HepG2 (cell line): ENCODE data around the gene ARHGEF3. TPM values are rescaled to one million over a fixed set of nuclear protein-coding genes. Genes with fewer than 3 reads are reported as not detected.

ENCODE experiments used
- KLF16 ChIP-seq, 2 experiments: sonication (generic) in 1 of 2; formaldehyde crosslinking in 1 of 2; IDR thresholded peaks; 2 replicates each; pipeline versions ENCODE4 v1.6.1 to v1.8.0; 2016 to 2023; ENCODE audit warnings: missing genetic modification reagents in 2 of 2, missing compliant biosample characterization in 1 of 2
- NKX3-1 ChIP-seq: sonication (generic); formaldehyde crosslinking; IDR thresholded peaks from 2 replicates; pipeline ENCODE4 v1.5.0; 2020; ENCODE audit warnings: missing genetic modification reagents
- PRPF4 ChIP-seq: fragments of 200-400 bp; formaldehyde crosslinking; IDR thresholded peaks from 2 replicates; pipeline ENCODE4 v1.6.1; 2016; ENCODE audit warnings: low read length, low read depth; ENCODE audit not compliant: poor library complexity, severe bottlenecking
- RBFOX2 ChIP-seq: fragments of 200-400 bp; formaldehyde crosslinking; IDR thresholded peaks from 2 replicates; pipeline ENCODE4 v1.6.1; 2017; ENCODE audit warnings: low read depth, mild to moderate bottlenecking, low read length
- ZNF572 ChIP-seq: sonication (generic); formaldehyde crosslinking; IDR thresholded peaks from 2 replicates; pipeline ENCODE4 v1.5.1; 2020; ENCODE audit warnings: mild to moderate bottlenecking, missing genetic modification reagents
- polyA plus RNA-seq, 8 experiments: library from polyadenylated mRNA; depleted of rRNA in 3 of 8; stranded (reverse) in 7 of 8; unstranded in 1 of 8; fragments of >200 nt; fragmentation: Illumina TruSeq in 4 of 8; extraction: Trizol in 4 of 8; gene quantifications; 2 replicates each; pipeline versions ENCODE4 v1.2.1 to v1.2.3, GENCODE V29; 2011 to 2016; ENCODE audit warnings: low read depth in 4 of 8, missing spikeins in 1 of 8, mixed read lengths in 1 of 8; ENCODE audit not compliant: insufficient read depth in 1 of 8
- total RNA-seq, 5 experiments: library from RNA; depleted of rRNA; stranded (reverse); fragments of >200 nt; fragmentation: Illumina TruSeq; extraction: Trizol; gene quantifications; 2 replicates each; pipeline ENCODE4 v1.2.3, GENCODE V29; 2016; ENCODE audit warnings: low read depth in 1 of 5
- TF ChIP-seq, protein P1 (sequence below): IDR thresholded peaks from 2 replicates; pipeline ENCODE4 v1.6.1; 2016; ENCODE audit warnings: mild to moderate bottlenecking, missing biosample characterization, missing genetic modification reagents
- TF ChIP-seq, protein P2 (sequence below): sonication (generic); formaldehyde crosslinking; IDR thresholded peaks from 2 replicates; pipeline ENCODE4 v1.8.0; 2022; ENCODE audit warnings: mild to moderate bottlenecking, missing genetic modification reagents, borderline replicate concordance
- TF ChIP-seq, protein P3 (sequence below): sonication (generic); formaldehyde crosslinking; IDR thresholded peaks from 2 replicates; pipeline ENCODE4 v1.5.0; 2020; ENCODE audit warnings: mild to moderate bottlenecking, missing genetic modification reagents, moderate library complexity
- TF ChIP-seq, protein P4 (sequence below): sonication (generic); formaldehyde crosslinking; IDR thresholded peaks from 2 replicates; pipeline ENCODE4 v1.5.0; 2020; ENCODE audit warnings: missing genetic modification reagents
- TF ChIP-seq, protein P5 (sequence below): sonication (generic); formaldehyde crosslinking; IDR thresholded peaks from 2 replicates; pipeline ENCODE4 v1.4.0; 2020; ENCODE audit warnings: missing genetic modification reagents

ARHGEF3 gene
- total and polyA plus RNA-seq, 2 of the 13 experiments (the other 11 are each of a cell fraction or from before 2014, with no cell fraction given): 14.8 to 23.1 TPM

DNA sequence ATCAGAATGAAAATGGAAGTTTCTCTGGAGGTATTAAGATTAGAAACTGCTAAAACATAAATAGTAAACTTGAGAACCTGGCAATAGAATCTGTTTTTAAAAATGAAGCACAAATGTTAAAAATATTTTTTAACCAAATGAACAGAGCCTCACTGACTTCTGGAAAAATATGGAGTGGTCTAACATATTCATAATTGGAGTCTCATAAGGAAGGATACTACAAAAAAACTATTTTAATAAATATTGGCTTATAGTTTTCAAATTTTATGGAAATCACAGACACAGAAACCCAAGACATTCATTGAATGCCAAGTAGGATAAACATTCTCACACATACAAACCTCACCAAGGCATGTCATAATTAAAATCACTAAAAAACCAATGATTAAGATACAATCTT lies 95.1 kb downstream of the ARHGEF3 start (continued):
- no peak for TF ChIP-seq PRPF4
- no peak for TF ChIP-seq NKX3-1
- TF ChIP-seq, protein P1, sequence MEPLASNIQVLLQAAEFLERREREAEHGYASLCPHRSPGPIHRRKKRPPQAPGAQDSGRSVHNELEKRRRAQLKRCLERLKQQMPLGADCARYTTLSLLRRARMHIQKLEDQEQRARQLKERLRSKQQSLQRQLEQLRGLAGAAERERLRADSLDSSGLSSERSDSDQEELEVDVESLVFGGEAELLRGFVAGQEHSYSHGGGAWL (CRISPR knock-in tag): no peak
- TF ChIP-seq, protein P2, sequence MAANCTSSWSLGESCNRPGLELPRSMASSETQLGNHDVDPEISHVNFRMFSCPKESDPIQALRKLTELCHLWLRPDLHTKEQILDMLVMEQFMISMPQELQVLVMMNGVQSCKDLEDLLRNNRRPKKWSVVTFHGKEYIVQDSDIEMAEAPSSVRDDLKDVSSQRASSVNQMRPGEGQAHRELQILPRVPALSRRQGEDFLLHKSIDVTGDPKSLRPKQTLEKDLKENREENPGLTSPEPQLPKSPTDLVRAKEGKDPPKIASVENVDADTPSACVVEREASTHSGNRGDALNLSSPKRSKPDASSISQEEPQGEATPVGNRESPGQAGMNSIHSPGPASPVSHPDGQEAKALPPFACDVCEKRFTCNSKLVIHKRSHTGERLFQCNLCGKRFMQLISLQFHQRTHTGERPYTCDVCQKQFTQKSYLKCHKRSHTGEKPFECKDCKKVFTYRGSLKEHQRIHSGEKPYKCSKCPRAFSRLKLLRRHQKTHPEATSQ (CRISPR knock-in tag): no peak
- TF ChIP-seq ZNF572 (CRISPR knock-in tag): no peak
- TF ChIP-seq, protein P3, sequence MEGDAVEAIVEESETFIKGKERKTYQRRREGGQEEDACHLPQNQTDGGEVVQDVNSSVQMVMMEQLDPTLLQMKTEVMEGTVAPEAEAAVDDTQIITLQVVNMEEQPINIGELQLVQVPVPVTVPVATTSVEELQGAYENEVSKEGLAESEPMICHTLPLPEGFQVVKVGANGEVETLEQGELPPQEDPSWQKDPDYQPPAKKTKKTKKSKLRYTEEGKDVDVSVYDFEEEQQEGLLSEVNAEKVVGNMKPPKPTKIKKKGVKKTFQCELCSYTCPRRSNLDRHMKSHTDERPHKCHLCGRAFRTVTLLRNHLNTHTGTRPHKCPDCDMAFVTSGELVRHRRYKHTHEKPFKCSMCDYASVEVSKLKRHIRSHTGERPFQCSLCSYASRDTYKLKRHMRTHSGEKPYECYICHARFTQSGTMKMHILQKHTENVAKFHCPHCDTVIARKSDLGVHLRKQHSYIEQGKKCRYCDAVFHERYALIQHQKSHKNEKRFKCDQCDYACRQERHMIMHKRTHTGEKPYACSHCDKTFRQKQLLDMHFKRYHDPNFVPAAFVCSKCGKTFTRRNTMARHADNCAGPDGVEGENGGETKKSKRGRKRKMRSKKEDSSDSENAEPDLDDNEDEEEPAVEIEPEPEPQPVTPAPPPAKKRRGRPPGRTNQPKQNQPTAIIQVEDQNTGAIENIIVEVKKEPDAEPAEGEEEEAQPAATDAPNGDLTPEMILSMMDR (CRISPR knock-in tag): no peak
- TF ChIP-seq, protein P4, sequence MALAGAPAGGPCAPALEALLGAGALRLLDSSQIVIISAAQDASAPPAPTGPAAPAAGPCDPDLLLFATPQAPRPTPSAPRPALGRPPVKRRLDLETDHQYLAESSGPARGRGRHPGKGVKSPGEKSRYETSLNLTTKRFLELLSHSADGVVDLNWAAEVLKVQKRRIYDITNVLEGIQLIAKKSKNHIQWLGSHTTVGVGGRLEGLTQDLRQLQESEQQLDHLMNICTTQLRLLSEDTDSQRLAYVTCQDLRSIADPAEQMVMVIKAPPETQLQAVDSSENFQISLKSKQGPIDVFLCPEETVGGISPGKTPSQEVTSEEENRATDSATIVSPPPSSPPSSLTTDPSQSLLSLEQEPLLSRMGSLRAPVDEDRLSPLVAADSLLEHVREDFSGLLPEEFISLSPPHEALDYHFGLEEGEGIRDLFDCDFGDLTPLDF (CRISPR knock-in tag): no peak
- TF ChIP-seq, protein P5, sequence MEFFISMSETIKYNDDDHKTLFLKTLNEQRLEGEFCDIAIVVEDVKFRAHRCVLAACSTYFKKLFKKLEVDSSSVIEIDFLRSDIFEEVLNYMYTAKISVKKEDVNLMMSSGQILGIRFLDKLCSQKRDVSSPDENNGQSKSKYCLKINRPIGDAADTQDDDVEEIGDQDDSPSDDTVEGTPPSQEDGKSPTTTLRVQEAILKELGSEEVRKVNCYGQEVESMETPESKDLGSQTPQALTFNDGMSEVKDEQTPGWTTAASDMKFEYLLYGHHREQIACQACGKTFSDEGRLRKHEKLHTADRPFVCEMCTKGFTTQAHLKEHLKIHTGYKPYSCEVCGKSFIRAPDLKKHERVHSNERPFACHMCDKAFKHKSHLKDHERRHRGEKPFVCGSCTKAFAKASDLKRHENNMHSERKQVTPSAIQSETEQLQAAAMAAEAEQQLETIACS (CRISPR knock-in tag): no peak
- no peak for TF ChIP-seq KLF16 (CRISPR knock-in tag; IDR thresholded peaks at IDR 0.05)
- TF ChIP-seq RBFOX2: no peak
